GM20431 (cell line): ENCODE measurements around the gene AFM.

Experiments
- in situ Hi-C: fragments of 300-500 bp; cut with MseI, MboI; formaldehyde crosslinking; loops from one replicate; pipeline ENCODE4 v1.15.0; 2020; ENCODE audit warnings: low sequenced_read_pairs; ENCODE audit not compliant: unreplicated experiment

Gene AFM

DNA sequence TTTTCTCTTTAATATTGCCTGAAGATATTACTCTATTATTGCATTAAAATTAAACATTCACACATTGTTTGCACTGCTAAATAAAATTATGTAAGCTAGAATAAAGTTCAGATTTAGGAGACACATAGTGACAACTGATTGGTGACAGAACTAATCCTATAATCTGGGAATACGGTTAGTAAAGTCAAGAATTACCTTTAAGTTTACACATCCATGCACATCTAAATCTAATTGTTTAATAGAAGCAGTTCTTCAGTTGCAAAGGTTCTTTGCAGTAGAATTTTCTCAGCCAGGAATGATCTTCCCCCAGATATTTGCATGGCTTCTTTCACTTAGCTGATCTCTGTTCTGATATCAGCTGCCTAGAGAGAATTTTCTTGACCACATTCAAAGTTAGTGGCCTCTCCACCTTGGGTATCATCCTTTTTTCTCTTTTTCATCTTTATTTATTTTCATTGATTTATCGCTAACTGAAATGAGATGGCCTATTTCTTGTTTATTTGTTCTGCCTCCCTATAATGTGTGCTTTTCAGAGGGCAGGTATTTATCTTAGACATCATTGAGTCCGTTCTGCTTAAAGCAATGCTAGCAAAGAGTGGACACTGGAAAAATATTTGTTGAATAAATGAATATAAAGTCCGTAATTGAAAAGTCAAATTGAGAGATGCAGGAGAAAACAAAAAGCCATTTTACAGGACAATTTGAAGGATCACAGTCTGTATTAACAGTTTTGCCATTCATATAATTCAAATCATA lies 32.9 kb upstream of the AFM start:
- in situ Hi-C loops: no loop called here

GRCh38 chr4:73450398-73451004 lies 31.0 kb upstream of the AFM start:
- in situ Hi-C loops: no loop called here

DNA sequence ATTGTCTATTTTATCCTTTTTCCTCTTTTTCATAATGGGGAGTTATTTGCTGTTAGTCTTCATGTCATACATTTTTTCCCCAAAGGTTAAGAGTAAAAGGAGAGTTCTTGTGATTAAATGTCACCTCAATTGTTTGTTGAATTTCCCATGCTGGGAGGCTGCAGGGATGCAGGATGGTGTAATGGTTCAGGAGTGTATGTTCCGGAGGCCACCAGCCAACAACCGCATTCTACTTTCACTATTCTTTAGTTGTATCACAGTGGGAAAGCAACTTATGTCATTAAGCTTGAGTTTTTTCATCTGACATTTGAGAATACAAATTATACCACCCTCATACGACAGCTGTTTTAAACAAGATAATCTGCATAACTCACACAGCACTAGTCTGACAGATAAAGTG lies 30.1 kb upstream of the AFM start:
- in situ Hi-C loops: no loop called here

- in situ Hi-C loops: no loop called here
Observed at GRCh38 chr4:73451981-73452747, 29.4 kb upstream of the AFM start.

DNA sequence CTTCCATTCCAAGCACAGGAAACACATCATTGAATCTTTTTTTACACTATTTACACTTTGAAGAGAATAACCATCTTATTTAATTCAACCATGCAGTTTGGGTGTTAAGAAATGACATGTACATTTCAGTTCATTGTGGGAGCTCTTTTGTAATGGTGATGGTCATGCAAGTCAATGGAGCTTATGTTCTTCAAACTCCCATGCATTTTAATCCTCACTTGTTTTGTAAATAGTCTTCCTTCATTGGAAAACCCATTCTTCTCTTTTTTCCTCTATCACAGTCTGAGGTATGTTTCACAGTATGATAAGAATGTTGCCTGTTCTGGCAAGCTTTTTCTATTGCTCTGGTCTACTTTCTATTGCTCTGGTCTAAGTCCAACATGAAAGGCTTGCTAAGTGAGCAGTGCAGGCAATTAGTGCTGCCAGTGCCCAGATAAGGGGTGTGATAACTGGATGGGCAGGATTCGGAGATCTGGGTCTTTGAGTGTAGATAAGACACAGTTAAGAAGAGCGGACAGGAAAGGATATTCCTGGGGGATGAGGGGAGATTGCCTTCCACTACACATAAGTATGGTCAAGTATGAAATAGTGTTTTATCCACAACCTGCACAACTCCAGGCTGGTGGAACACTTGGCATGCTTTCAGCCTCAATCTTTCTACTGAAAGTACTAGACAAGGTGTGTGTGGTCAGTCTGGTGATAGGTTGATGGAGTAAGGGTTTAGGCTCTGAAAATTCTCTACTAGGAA lies 28.4 kb upstream of the AFM start:
- in situ Hi-C loops: no loop called here

- in situ Hi-C loops: no loop called here
Observed at GRCh38 chr4:73453701-73454005, 27.9 kb upstream of the AFM start.

GRCh38 chr4:73454920-73455319 lies 26.6 kb upstream of the AFM start:
- in situ Hi-C loops: no loop called here

- in situ Hi-C loops: no loop called here
Observed at GRCh38 chr4:73456177-73457022, 25.1 kb upstream of the AFM start.

- in situ Hi-C loops: no loop called here
Observed at GRCh38 chr4:73458184-73459047, 23.1 kb upstream of the AFM start.

DNA sequence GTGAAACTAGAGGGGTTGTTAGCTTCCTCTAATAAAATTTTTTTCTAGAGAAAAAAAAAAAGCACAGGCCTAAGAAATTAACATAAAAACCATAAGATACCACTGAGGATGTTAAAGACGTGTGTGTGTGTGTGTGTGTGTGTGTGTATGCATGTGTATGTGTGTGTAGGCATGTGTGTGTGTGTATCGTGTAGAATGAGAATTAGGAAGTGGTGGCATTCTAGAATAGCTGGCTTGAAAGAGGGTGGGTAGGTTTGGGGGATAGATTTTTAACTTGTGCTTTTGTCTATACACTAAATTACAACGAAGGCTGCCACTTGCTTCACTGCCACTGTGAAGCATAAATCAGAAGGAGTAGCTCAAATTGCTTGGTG lies 22.5 kb upstream of the AFM start:
- in situ Hi-C loops: no loop called here

DNA sequence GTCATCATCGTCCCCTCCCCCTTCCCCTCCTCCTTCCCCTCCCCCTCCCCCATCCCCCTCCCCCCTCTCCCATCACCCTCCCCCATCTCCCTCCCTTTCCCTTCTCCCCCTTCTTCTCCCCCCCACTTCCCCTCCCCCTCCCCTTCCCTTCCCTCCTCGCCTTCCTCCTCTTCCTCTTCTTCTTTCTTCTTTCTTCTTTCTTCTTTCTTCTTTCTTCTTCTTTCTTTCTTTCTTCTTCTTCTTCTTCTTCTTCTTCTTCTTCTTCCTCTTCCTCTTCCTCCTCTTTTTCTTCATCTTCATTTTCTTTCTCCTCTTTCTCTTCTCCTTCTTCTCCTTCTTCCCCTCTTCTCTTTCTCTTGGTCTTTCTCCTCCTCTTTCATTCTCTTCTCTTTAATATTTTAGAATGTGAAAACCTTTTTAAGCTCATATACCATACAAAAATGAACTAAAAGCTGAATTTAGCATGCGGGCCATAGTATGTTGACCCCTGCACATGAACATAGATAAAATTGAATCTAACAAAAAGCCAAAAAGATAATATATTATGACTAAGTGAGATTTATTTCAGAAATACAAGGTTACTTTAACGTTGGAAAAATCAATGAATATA lies 20.5 kb upstream of the AFM start:
- in situ Hi-C loops: no loop called here

DNA sequence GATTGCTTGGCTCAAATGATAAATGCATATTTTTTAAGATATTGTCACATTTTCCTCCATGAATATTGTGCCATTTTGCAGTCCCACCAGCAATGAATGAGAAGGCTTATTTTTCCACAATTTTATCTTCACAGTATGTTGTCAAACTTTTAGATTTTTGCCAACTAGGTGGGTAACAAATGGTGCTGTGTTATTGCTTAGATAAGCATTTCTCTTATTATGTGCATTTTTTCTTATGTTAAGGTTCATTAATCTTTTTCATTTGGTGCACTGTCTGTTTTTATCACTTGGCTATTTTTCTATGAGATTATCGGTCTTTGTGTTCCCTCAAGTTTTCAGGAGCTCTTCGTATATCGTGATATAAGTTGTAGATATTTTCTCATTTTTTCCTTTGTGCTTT lies 13.4 kb upstream of the AFM start:
- in situ Hi-C loops: no loop called here

DNA sequence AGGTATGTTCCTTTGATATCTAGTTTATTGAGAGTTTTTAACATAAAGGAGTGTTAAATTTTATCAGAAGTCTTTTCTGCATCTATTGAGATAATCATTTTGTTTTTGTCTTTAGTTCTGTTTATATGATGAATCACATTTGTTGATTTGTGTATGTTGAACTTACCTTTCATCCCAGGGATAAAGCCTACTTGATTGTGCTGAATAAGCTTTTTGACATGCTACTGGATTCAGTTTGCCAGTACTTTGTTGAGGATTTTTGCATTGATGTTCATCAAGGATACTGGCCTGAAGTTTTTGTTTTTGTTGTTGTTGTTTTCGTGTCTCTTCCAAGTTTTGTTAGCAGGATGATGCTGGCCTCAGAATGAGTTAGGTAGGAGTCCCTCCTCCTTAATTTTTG lies 10.8 kb upstream of the AFM start:
- in situ Hi-C loops: no loop called here

DNA sequence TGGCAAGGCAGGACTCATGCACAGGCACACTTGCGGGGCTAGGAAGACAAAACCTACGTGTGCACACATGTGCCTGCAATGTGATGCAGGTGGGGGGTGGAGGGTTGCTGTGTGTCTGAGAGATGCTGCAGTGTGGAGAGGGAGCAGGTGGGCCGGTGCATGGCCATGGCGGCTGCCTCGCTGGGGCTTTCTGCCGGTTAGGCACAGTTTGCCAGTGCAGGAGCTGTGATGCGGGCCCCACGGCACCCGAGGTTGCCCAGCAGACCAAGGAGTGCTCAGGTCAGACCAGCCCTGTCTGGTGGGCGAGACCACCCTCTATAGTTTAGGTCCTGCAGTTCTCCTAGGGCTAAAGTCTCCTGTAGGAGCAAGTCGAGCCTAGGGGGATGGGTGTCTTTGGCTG lies 4.4 kb upstream of the AFM start:
- in situ Hi-C loops: no loop called here

DNA sequence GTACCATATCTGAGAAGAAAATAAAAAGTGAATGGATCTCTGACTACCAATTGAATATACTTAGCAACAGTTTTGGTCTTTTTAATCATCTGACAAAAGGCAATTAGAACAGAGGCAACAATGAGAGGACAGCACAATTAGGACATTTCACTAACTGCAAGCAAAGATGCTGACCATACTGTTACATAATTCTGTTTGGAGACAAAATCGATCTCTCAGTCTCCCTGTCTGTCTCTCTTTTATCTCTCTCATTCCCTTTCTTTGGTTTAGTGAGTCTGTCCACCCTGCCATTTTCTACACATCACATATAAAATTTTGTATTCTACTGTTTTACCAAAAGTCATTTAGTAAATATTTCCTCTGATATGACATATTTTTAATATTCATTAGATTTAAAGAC lies 2.2 kb upstream of the AFM start:
- in situ Hi-C loops: no loop called here

GRCh38 chr4:73485085-73485484 lies 3.5 kb downstream of the AFM start:
- in situ Hi-C loops: no loop called here

- in situ Hi-C loops: no loop called here
Observed at GRCh38 chr4:73485596-73485995, 4.1 kb downstream of the AFM start.

DNA sequence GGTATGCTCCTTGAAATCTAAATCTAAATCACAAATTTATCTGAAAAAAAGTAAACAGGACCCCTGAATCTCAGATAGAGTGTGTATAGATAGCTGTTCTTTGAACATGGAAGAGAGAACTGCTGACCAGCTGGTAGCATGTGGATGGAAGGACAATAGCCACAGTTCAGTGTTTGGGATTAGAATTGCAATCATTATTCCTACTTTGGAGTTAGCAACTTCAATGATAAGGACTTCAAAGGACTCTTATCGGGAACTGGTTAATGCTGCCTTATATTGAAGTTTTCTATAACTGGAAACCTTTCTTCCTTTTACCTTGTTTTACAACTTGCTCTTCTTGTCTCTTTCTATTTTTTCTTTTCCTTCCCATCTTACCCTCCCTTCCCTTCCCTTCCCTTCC lies 5.0 kb downstream of the AFM start:
- in situ Hi-C loops: no loop called here

GRCh38 chr4:73487233-73487632 lies 5.7 kb downstream of the AFM start:
- in situ Hi-C loops: no loop called here
